ENCODE measurements around the gene DRD3. TPM values are rescaled to one million over a fixed set of nuclear protein-coding genes. Genes with fewer than 3 reads are reported as not detected.

Gene DRD3
- total RNA-seq, 3 donors from 2014 or later, result not detected

- Histone ChIP-seq H3K4me3 (no peak overlapping the region), H3K4me1 (ENCODE audit: low read depth) (no peaks in the 10 kb centered on the region), H3K9me3 (peaks cover 9% of the 10 kb centered on the region), H3K36me3 (ENCODE audit: low read depth) (no peaks in the 10 kb centered on the region)
- ATAC-seq, result peak; percentile 41
- peak in 1 of 3 donors; percentile 37 for DNase-seq
- intact Hi-C loops (cut with DNase I, micrococcal nuclease), result no loop called here
- TF ChIP-seq, protein P1, sequence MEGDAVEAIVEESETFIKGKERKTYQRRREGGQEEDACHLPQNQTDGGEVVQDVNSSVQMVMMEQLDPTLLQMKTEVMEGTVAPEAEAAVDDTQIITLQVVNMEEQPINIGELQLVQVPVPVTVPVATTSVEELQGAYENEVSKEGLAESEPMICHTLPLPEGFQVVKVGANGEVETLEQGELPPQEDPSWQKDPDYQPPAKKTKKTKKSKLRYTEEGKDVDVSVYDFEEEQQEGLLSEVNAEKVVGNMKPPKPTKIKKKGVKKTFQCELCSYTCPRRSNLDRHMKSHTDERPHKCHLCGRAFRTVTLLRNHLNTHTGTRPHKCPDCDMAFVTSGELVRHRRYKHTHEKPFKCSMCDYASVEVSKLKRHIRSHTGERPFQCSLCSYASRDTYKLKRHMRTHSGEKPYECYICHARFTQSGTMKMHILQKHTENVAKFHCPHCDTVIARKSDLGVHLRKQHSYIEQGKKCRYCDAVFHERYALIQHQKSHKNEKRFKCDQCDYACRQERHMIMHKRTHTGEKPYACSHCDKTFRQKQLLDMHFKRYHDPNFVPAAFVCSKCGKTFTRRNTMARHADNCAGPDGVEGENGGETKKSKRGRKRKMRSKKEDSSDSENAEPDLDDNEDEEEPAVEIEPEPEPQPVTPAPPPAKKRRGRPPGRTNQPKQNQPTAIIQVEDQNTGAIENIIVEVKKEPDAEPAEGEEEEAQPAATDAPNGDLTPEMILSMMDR (IDR thresholded peaks at IDR 0.05), result no peak
Measured at GRCh38 chr3:114221165-114221880, 42.5 kb upstream of the DRD3 start.

DNA sequence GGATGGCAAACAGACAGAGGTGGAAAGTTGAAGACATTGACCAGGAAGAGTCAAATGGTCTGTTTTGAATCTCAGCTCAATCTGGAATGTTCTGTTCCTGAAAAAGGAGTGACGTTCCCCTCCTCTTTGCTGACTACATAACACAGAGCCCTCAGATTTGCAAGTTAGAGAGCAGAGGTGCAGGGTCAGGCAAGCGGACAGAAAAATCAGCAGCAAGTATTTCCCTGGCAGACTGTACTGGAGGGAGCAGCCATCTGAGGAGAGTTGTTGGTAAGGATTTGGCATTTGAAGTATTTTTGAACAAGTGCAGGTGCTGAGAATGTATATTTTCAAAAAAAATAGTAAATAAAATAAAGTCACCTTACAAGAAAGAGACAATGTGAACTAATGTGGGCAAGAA, 40.9 kb upstream of the DRD3 start:
- peaks cover 2% of the 10 kb centered on the region for H3K9me3 ChIP-seq
- H3K4me3 ChIP-seq, result no peak overlapping the region
- TF ChIP-seq, protein P1 (IDR thresholded peaks at IDR 0.05), result no peak
- intact Hi-C loops (cut with DNase I, micrococcal nuclease), result no loop called here
- no peaks in the 10 kb centered on the region for H3K36me3 ChIP-seq (ENCODE audit: low read depth)
- no peak for DNase-seq
- no peaks in the 10 kb centered on the region for H3K4me1 ChIP-seq (ENCODE audit: low read depth)
- no peak for ATAC-seq

GRCh38 chr3:114218578-114219185, 39.8 kb upstream of the DRD3 start:
- no peaks in the 10 kb centered on the region for H3K4me1 ChIP-seq (ENCODE audit: low read depth)
- DNase-seq (no peak), ATAC-seq (no peak)
- intact Hi-C loops (cut with DNase I, micrococcal nuclease), result no loop called here
- no peak overlapping the region for H3K4me3 ChIP-seq
- no peaks in the 10 kb centered on the region for H3K9me3 ChIP-seq
- TF ChIP-seq, protein P1 (IDR thresholded peaks at IDR 0.05), result no peak
- no peaks in the 10 kb centered on the region for H3K36me3 ChIP-seq (ENCODE audit: low read depth)

- intact Hi-C loops (cut with DNase I, micrococcal nuclease), result no loop called here
- TF ChIP-seq, protein P1 (IDR thresholded peaks at IDR 0.05), result no peak
- Histone ChIP-seq H3K9me3 (no peaks in the 10 kb centered on the region), H3K36me3 (ENCODE audit: low read depth) (no peaks in the 10 kb centered on the region), H3K4me3 (no peak overlapping the region), H3K4me1 (ENCODE audit: low read depth) (no peaks in the 10 kb centered on the region)
- DNase-seq, result no peak
- ATAC-seq, result no peak
Measured at GRCh38 chr3:114218006-114218405, 39.2 kb upstream of the DRD3 start.

DNA sequence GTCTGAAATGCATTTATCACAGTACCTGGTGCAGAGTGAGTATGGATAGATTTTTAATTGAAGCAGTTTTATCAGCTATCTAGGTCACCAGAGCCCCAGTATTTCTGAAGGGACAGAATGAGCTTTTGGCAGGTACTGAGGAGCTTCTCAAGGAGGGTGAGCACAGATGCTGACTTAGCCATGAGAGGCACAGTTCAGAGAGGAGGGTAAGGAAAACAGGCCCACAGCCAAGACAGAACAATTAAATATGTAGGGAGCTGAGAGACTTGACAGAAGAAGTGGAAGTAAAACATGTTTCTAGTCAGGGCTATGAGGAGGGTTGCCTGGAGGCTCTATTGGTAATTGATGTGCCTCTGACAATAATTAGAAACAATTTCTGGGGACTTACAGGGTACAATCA, 38.4 kb upstream of the DRD3 start:
- H3K4me1 ChIP-seq (ENCODE audit: low read depth), result no peaks in the 10 kb centered on the region
- H3K36me3 ChIP-seq (ENCODE audit: low read depth), result no peaks in the 10 kb centered on the region
- H3K9me3 ChIP-seq, result no peaks in the 10 kb centered on the region
- TF ChIP-seq, protein P1 (IDR thresholded peaks at IDR 0.05), result no peak
- H3K4me3 ChIP-seq, result no peak overlapping the region
- ATAC-seq (no peak), DNase-seq (no peak)
- intact Hi-C loops (cut with DNase I, micrococcal nuclease), result no loop called here

All from mucosa of descending colon (tissue), 3 donors.